Lung microvascular endothelial cell (primary cell): ENCODE results near the gene CES2. TPM values are rescaled to one million over a fixed set of nuclear protein-coding genes. Genes with fewer than 3 reads are reported as not detected.
A peak's percentile ranks its signal among the peaks of the same experiment; 100 is the strongest.
"Not testable (repeated sequence)": the region's sequence is repeated elsewhere in the genome, so short reads cannot be mapped to it uniquely, and the experiment has no call there.

Experiments used
- DNase-seq, 2 donors: peaks; one replicate each; pipeline versions ENCODE4 v3.0.0 to v3.0.0-alpha.2; 2010; ENCODE audit warnings: low read depth in 2 of 2
- total RNA-seq: library from RNA; depleted of rRNA; stranded (reverse); fragments of >200 nt; gene quantifications from 2 replicates; pipeline ENCODE4 v1.2.1, GENCODE V29; 2014

The CES2 gene
- total RNA-seq, 1 donor from 2014 or later: 12.7 TPM

DNA sequence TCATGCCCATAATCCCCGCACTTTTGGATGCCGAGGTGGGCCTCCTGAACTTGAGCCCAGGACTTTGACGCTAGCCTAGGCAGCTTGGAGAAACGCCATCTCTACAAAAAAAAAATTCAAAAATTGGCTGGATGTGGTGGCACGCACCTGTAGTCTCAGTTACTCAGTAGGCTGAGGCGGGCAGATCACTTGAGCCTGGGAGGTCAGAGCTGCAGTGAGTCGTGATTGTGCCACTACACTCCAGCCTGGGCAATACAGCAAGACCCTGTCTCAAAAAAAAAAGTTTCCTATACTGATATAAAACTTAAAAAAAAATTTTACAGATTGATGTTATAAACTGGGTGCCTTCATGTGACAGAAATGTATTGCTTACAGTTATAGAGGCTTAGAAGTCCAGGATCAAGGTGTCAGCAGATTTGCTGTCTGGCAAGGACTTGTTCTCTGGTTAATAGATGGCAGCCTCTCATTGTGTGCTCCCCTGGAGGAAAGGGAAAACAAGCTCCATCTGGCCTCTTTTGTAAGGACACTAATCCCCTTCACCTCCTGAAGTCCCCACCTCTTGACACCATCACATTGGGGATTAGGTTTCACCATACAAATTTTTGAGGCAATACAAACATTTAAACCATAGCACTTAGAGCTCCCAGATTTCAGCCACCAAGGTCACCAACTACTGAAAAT lies 17.3 kb downstream of the CES2 start:
- DNase-seq: no peak

DNA sequence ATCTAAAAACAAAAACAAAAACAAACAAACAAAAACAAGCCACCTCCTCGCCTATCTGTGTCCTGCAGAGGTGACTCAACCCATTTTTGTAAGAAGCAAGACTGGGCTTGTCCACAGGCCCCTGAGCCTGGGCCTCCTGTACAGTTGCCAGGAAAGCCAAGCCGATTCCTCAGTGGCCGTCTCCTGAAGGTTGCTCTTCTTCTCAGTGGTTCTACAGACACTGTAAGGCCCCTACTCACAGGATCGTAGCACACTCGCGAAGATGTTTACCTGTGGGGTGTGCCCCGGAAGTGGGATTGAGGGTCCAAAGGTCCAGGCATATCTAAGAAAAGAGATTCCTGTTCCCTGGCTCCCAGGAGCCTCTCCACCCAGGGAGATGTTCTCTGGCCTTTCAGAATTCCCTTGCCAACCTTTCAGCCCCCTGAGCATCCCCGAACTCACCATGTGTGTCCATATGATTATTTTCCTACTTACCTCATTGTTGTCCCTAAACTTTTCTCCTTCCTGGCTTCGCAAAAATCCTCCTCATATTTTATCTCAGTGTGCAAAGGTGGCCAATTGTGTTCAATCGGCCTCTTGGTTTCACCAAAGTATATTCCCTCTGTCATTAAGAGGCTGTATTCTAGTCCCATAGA lies 18.3 kb downstream of the CES2 start:
- DNase-seq: no peak

DNA sequence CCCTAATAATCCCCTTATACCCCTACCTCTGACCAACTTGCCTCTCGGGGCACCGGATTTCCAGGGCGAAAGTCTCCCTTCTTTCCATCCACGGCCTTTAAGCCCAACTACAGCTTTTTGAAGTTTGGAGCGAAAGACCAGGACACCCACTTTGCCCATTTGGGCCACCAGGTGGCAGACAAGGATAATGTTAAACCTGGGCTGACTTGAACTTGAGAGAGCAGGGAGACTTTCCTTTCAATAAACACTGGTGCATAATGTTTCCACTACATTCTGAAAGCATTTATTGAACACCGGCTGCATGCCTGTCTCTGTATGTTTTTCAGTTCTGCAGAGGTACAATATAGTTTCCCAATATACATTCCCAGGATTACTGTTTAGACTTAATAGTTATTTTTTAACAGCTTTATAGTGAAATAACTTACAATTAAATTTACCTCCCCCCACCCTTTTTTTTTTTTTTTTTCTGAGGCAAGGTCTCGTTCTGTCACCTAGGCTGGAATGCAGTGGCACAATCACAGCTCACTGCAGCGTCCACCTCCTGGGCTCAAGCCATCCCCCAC lies 18.9 kb downstream of the CES2 start:
- DNase-seq: peak; percentile 73 to 80

DNA sequence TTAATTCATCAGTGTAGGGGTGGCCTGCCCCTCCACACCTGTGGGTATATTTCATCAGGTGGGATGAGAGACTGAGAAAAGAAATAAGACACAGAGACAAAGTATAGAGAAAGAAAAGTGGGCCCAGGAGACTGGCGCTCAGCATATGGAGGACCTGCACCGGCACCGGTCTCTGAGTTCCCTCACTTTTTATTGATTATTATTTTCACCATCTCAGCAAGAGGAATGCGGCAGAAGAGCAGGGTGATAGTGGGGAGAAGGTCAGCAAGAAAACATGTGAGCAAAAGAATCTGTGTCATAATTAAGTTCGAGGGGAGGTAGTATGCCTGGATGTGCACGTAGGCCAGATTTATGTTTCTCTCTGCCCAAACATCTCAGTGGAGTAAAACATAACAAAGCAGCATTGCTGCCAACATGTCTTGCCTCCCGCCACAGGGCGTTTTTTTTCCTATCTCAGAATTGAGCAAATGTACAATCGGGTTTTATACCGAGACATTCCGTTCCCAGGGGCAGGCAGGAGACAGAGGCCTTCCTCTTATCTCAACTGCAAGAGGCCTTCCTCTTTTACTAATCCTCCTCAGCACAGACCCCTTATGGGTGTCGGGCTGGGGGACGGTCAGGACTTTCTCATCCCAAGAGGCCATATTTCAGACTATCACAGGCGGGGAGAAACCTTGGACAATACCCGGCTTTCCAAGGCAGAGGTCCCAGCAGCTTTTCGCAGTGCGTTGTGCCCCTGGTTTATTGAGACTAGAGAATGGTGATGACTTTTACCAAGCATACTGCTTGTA lies 20.2 kb downstream of the CES2 start:
- DNase-seq: not testable (repeated sequence)

DNA sequence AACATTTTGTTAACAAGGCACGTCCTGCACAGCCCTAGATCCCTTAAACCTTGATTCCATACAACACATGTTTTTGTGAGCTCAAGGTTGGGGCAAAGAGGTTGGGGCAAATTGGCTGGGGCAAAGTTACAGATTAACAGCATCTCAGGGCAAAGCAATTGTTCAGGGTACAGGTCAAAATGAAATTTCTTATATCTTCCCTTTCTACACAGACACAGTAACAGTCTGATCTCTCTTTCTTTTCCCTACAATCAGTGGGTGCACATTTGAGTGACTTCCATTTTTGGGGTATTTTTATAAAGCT lies 20.8 kb downstream of the CES2 start:
- not testable (repeated sequence) for DNase-seq

DNA sequence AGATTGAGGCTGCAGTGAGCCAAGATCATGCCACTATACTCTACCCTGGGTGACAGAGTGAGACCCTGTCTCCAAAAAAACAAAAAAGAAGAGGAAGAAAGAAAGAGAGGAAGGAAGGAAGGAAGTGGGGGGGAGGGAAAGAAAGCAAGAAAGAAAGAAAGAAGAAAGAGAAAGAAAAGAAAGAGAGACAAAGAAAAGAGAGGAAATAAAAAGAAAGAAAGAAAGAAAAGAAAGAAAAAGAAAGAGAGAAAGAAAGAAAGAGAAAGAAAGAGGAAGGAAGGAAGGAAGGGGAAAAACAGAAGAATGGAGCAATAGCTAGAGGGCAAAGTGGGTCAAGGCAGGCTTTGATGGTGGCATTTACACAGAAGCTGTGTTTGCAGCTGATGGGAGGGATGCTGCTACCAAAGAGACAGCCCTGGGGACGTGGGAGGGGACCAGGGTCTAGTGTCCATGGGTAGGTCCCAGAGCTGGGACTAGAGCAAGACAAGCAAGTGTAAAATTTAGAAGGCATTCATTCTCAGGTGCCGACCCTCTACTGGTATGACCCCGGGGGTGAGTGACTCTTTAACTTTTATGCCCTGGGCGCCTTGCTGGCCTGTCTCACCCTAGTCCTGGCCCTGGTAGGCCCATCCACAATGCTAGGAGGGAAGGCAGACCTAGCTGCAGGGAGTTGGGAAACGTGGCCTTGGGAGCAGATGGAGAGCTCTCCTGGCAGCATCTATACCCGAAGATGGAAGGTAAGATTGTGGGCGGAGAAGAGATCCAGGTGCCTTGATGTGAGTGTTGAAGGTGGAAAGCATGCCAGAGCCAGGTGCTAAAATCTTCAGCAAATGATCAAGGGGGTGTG lies 23.8 kb downstream of the CES2 start:
- DNase-seq: no peak

DNA sequence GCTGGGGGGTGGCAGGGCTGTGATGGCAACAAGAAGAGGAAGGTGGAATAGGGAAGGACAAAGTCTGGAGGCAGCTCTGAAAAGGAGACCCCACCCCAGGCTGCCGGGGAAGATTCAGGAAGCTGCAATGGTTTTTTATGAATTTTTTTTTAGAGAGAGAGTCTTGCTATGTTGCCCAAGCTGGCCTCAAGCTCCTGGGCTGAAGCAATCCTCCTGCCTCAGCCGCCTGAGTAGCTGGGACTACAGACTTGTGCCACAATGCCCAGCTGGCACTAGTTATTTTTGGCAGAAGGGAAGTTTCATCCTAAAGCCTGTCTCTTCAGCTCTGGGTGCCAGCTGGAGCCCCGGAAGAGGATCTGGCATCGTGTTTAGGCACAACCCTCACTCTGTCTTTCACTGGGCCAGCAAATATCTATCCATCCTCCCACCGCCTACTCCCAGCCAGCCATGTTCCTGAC lies 24.4 kb downstream of the CES2 start:
- DNase-seq: no peak

DNA sequence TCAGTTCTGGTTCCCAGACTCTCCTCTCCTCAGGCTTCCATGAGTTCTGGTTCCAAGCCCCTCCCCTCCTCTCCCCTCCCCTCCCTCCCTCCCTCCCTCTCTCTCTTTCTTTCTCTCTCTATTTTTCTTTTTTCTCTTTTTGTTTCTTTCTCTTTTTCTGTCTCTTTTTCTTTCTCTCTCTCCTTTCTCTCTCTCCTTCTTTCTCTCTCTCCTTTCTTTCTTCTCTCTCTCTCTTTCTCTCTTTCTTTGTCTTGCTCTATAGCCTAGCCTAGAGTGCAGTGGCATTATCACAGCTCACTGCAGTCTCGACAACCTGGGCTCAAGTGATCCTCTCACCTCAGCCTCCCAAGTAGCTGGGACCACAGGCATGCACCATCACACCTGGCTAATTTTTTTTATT lies 25.0 kb downstream of the CES2 start:
- DNase-seq: no peak

DNA sequence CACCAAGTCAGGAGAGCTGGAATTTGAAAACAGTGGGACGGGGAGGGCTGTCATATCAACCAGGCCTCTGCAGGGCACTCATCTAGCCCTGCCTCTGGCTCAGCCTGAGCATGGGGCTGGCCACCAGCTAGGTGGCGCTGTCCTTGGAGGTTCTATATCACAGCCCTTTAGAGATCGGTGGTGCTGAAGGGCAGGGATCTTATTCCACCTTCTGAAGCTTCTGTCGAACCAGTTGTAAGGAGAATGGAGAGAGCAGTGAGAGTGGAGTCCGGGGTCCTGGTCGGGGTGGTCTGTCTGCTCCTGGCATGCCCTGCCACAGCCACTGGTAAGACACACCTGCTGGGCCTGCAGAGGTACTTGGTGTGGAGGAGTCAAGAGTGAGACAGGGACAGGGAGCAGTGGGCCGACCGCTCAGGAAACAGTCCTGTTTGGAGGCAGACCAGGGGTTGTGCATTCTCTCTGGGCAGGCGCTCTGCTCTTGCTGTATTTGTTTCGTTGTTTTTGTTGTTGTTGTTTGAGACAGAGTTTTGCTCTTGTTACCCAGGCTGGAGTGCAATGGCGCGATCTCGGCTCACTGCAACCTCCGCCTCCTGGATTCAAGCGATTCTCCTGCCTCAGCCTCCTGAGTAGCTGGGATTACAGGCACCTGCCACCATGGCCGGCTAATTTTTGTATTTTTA lies 25.9 kb downstream of the CES2 start, which contains the start of gene CES3:
Gene CES3, plus strand, starts transcription at position 202 of the 680 bp plus-strand sequence. Its CDS starts 42 bp downstream, at position 244.
- DNase-seq: peak; percentile 69 to 74

DNA sequence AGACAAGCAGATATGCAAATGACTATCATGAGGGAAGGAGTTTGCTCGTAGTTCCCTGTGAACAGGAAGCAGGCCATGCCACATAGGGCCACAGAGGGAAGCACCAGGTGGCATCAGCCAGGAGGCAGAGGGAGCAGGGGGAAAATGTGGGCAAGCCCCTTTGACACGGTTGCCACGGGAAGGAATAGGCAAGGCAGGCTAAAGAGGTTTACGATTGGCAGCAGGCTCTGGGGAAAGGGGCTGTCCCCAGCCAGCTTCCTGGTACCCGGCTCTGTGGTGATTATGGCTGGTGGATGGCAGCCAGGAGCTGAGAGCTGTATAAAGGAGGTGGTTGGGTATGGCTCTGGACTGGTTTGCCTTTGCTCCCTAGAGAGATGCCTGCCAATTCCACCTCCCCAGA lies 26.6 kb downstream of the CES2 start:
- no peak for DNase-seq

DNA sequence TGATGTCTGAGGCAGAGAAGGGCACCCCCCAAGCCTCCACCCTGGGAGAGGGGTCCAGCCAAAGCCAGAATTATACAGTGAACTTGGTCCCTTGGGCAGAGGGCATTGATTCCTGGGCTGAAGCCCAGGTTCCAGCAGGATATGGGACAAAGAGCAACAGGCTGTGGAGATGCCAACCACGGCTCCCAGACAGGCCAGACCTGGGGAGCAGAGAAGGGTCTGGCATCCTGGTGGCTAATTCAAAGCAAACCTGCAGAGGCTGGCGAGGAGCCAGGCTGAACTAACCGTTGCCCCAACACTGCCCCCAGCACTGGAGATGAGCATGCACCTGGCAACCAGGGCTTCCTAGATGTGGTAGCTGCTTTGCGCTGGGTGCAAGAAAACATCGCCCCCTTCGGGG lies 28.7 kb downstream of the CES2 start:
- no peak for DNase-seq

DNA sequence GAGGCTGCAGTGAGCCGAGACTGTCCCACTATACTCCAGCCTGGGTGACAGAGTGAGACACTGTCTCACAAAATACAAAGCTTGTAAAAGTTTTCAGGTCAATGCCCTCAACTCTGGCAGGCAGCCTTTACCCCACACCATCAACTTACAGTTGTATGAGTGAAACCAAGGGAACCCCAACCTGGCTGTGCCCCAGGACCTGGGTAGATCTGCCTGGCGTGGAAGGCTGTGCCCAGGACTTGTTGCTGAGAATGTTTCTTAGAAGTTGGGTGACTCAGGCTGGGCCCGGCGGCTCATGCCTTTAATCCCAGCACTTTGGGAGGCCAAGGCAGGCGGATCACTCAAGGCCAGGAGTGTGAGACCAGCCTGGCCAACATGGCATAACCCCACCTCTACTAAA lies 33.5 kb downstream of the CES2 start:
- DNase-seq: no peak

DNA sequence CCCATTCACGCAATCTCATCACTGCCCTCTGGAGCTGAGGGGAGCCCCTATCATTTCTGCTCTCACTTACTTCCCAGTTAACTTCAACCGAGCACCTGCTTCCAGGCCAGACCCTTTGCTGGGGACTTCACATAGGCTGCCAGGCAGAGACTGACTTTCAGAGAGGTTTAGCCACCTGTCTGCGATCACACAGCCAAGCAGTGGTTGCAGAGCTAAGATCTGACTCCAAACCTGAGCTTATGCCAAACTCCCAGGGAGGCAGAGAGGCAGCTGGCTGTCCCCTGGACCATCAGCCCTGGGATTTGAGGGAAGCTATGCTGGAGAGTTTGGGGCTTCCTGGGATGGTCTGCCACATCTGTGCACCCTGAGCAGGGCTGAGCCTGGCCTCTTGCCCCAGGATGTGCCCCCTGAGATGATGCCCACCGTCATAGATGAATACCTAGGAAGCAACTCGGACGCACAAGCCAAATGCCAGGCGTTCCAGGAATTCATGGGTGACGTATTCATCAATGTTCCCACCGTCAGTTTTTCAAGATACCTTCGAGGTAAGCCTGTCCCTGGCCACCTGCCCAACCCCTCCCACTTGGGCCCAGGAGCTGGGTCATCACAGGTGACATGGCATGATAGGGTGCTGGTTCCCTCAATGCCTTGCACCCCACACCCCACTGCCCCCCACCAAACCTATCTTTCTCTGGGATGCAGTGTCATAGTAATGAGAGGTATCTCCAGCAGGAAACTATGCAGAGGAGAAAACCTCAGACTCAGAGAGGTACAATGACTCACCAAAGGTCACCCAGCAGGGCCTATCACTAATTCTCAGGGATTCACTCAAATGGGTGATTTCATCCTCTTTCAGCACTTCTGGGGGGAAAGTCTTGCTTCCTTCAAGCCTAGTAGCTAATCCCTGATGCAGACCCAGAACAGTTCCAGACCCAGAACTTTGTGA lies 35.7 kb downstream of the CES2 start:
- DNase-seq: no peak

DNA sequence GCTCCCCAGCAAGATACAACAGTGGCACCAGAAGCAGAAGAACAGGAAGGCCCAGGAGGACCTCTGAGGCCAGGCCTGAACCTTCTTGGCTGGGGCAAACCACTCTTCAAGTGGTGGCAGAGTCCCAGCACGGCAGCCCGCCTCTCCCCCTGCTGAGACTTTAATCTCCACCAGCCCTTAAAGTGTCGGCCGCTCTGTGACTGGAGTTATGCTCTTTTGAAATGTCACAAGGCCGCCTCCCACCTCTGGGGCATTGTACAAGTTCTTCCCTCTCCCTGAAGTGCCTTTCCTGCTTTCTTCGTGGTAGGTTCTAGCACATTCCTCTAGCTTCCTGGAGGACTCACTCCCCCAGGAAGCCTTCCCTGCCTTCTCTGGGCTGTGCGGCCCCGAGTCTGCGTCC lies 37.7 kb downstream of the CES2 start:
- no peak for DNase-seq

DNA sequence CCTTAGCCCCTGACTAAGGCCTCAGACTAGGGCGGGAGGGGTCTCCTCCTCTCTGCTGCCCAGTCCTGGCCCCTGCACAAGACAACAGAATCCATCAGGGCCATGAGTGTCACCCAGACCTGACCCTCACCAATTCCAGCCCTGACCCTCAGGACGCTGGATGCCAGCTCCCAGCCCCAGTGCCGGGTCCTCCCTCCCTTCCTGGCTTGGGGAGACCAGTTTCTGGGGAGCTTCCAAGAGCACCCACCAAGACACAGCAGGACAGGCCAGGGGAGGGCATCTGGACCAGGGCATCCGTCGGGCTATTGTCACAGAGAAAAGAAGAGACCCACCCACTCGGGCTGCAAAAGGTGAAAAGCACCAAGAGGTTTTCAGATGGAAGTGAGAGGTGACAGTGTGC lies 38.4 kb downstream of the CES2 start:
- DNase-seq: no peak

DNA sequence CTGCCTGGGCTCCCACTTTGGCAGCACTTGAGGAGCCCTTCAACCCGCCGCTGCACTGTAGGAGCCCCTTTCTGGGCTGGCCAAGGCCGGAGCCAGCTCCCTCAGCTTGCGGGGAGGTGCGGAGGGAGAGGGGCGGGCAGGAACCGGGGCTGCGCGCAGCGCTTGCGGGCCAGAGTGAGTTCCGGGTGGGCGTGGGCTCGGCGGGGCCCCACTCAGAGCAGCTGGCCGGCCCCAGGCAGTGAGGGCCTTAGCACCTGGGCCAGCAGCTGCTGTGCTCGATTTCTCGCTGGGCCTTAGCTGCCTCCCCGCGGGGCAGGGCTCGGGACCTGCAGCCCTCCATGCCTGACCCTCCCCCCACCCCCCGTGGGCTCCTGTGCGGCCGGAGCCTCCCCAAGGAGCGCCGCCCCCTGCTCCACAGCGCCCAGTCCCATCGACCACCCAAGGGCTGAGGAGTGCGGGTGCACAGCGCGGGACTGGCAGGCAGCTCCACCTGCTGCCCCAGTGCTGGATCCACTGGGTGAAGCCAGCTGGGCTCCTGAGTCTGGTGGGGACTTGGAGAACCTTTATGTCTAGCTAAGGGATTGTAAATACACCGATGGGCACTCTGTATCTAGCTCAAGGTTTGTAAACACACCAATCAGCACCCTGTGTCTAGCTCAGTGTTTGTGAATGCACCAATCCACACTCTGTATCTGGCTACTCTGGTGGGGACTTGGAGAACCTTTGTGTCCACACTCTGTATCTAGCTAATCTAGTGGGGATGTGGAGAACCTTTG lies 39.0 kb downstream of the CES2 start:
- DNase-seq: not testable (repeated sequence)

DNA sequence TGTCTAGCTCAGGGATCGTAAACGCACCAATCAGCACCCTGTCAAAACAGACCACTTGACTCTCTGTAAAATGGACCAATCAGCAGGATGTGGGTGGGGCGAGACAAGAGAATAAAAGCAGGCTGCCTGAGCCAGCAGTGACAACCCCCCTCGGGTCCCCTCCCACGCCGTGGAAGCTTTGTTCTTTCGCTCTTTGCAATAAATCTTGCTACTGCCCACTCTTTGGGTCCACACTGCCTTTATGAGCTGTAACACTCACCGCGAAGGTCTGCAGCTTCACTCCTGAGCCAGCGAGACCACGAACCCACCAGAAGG lies 39.6 kb downstream of the CES2 start:
- not testable (repeated sequence) for DNase-seq

DNA sequence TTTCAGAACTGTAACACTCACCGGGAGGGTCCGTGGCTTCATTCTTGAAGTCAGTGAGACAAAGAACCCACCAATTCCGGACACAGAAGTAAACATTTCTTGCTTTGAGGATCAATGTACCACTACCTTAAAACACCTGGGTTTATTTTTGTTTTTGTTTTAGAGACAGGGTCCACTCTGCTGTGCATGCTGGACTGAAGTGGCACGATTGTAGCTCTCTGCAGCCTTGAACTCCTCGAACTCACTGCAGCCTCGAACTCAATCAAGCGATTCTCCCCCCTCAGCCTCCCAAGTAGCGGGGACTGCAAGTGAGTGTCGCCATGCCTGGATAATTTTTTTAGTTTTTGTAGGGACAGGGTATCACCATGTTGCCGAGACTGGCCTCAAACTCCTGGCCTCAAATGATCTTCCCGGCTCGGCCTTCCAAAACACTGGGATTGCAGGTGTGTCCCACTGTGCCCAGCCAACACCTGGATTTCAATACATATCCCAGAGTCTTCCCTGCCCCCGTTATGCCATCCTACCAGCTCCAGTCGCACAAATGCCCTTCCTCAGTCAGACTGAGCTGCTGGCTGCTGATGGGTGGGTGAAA lies 40.1 kb downstream of the CES2 start:
- no peak for DNase-seq

DNA sequence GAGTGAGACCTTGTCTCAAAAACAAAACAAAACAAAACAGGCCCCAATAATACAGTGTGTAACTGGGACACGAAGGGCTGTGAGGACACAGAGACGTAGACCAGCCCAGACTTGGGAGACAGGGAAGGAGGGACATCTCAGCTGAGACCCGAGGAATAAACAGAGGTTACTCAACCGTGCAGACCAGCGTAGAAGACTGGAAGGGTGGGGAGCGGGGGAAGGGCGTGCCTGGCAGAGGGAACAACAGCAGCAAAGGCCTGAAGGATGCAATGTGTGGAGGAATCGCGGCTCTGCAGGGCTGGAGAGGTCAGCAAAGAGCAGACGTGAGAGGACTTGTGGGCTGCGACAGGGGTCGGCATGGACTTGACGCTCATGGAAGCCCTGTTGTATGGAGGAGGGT lies 41.4 kb downstream of the CES2 start:
- DNase-seq: no peak
